ENCODE measurements around the gene TMED7.
"Not testable (repeated sequence)": the region's sequence is repeated elsewhere in the genome, so short reads cannot be mapped to it uniquely, and the experiment has no call there.

Gene TMED7

DNA sequence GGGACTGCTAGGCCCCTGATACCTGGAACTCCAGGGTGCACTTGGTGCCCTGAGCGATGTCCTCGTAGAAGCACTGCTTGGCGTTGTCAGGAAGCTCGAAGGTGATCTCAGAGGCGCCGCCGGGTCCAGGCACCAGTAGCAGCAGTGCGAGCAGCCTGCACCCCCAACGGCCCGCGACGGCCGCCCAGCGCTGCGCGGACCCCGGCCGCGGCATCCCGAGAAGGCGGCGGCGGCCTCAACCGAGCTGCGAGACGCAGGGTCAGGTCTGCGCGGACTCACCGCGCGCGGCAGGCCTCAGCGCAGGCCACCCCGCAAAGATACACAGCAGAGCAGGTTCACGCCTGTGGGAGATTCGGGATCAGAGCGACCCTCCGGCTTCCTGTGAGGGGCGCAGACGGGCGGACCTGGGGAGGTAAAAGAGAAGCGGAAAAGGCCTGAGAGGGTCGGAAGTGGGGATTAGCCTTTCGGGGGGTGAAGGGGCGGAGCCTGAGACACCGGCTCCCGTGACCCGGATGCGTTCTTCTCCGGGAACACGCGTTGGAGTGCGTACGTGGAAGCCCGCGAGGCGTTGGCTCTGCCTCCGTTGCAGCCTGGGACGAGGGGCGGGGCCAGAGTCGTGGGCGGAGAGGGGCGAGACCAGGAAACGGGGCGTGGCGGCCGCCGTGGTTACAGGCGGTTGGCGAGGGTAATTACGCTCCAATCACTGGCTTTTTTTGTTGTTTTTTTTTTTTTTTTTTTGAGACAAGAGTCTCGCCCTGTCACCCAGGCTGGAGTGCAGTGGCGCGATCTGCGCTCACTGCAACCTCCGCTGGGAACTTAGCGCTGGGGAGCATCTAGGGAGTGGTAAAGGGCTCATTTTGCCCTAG is at the start of gene TMED7:
TSS of gene TMED7 (minus strand) at position 458 of the 866 bp plus-strand sequence. CDS start at position 214, 244 bp downstream.
- peak; percentile 99 for DNase-seq

DNA sequence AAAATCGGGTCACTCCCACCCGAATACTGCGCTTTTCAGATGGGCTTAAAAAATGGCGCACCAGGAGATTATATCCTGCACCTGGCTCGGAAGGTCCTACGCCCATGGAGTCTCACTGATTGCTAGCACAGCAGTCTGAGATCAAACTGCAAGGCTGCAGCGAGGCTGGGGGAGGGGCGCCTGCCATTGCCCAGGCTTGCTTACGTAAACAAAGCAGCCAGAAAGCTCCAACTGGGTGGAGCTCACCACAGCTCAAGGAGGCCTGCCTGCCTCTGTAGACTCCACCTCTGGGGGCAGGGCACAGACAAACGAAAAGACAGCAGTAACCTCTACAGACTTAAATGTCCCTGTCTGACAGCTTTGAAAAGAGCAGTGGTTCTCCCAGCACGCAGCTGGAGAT is 48.9 kb upstream of the TMED7 start:
- not testable (repeated sequence) for DNase-seq

DNA sequence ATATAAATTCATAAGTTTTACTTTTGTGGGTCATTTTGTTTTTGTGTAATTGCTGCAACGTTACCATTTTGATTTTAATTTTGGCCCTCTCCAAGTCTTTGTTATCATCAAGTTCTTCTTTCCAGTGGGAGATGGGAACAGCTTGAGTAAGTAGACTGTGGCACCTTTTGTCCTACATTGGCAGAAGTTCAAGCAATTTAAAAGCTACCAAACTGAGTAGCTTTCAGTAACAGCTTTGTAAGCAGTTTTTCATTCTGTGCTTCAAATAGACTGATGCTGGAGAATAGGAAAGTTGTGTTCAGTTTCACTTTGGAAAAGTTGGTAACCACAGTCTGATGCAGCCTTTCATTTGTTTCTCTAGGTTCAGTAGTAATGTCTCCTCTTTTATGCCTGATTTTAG is 47.8 kb upstream of the TMED7 start:
- DNase-seq = no peak

DNA sequence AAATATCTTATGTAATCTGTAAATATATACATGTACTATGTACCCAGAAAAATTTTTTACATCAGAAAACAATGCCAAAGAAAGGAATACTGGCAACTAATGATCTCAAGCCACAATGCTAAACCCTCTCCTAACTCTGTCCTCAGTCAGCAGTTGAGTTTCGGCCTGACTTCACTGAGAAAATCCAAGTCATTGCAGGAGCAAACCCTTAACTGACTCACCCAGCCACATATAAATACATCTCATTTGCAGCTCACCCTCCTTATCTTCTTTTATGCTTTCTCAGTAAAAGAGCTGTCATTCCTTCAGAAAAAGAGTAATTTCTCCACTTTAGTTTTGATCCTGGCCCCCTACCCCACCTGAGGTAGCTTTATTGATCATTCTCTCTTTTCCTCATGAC is 46.1 kb upstream of the TMED7 start:
- DNase-seq = no peak

DNA sequence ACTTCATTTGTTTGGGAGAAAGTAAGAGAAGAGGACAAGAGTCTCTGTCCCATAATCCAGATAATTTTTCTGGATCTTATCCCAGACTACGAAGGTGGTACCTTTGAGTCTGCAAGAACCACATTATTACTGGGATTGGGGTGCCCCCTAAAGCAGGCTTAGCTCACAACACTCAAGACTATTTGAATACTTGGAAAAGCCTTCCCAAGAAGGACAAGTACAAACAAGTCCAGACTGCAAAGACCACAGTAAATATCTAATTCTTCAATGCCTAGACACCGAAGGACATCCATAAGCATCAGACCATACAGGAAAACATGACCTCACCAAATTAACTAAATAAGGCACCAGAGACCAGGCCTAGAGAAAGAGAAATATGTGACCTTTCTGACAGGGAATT is 40.2 kb upstream of the TMED7 start:
- no peak for DNase-seq

GRCh38 chr5:115661563-115661962 is 35.7 kb upstream of the TMED7 start:
- no peak for DNase-seq

DNA sequence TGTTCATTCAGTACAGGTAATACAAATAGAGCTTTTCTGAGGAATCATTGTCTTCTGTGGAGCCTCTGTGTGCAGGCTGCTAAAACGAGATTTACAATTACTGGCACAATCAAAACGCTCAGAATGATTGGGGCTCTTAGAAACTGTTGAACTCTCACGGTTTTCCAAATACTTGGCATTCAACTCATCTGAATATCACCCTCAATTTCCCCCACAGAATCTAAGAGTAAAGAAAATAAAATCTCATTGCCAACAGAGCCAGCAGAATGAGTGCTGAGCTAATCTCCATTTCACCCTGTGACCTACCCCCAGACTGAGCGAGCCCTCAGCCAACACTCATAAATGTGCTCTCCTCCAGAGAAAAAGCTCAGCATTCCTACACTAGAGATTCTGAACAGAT is 35.3 kb upstream of the TMED7 start:
- DNase-seq = no peak

DNA sequence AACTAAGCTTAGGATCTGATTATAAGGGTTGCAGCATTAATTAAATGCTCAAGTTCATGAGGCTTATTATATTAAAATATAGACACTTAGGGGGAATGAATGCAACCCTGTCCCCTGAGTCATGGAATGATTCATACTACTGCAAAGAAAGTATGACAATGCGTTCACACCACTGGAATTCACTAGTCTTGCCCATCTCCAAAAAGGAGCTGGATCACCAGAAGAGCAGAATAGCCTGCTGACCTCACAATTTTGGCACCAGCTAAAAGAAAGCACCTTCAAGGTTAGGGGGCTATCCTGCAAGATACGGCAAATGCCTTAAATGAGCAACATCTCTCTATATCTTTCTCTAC is 32.0 kb upstream of the TMED7 start:
- no peak for DNase-seq

DNA sequence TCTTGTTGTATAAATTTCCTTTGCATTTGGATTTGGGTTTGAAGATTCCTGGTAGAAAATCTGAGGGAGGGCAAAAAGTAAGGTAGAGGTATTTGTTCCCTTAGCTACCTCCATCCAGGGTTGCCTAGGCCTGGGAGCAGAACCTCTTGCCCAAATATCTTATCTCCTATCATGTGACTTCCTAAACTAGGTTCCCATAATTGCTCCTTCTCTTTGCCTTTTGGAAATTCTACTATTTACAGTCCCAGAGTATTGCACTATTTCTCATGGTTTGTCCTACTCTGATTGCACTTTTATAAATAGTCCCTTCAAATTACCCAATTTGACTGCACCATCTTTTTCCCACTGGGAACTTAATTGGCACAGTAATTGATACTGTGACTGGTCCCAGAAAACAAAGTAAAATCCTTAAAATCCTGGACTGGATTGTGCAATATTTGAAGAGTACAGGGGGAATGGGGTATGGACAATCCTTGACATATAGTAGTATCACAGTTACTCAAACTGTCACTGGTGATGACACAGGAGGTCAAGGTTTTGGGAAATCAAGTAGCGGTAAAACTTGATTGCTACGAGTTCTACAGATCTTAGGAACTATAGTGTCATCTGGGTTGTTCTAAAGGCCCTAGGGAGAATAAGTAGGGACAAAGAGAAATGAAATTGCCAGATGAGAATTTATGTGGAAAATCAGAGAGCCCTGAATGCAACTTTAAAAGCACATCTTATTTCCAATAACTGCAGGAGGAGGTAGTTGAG is 31.5 kb upstream of the TMED7 start:
- no peak for DNase-seq

- DNase-seq = no peak
Observed at GRCh38 chr5:115656404-115656803, 30.6 kb upstream of the TMED7 start.

DNA sequence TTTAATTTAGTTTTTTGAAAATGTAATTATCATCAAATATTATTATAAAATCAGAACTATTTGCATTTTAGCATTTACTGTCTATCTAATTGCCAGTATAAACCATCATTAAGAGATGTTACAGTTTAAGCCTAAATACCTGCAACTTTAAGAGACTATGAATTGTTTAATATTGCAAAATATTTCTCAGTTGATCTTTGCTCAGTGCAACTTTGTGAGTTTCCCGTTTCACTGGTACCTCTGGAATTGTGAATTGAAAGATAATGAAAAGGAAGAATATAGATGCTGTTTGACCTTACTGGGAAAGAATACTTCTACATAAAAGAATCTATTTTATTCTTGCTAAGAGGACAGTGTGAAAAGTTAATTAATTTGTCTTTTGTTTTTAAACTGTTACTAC is 30.2 kb upstream of the TMED7 start:
- no peak for DNase-seq

DNA sequence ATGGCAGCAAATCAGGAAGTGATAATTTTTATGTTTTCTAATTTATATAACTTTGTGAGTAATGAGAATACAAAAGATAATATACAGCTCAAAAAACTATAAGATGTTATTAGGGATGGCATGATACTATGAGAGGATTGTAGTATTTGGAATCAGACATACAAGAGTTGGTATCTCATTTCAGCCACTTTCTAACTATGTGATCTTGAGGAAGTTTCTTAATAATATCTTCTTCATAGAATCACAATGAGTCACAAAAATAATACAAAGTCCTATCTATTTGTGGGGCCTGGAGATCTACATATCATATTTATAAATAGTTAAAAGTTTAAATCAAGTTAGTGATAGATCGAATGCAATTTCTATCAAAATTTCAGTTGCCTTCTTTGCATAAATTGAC is 23.7 kb upstream of the TMED7 start:
- DNase-seq = no peak

- no peak for DNase-seq
Observed at GRCh38 chr5:115648056-115648455, 22.2 kb upstream of the TMED7 start.

DNA sequence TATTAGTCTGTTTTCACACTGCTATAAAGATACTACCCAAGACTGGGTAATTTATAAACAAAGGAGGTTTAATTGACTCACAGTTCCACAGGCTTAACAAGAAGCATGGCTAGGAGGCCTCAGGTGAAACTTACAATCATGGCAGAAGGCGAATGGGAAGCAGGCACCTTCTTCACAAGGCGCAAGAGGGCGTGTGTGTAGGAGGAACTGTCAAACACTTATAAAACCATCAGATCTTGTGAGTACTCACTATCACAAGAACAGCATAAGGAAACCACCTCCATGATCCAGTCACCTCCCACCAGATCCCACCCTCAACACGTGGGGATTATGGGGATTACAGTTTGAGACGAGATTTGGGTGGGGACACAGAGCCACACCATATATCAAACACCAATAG is 19.6 kb upstream of the TMED7 start:
- DNase-seq = not testable (repeated sequence)

DNA sequence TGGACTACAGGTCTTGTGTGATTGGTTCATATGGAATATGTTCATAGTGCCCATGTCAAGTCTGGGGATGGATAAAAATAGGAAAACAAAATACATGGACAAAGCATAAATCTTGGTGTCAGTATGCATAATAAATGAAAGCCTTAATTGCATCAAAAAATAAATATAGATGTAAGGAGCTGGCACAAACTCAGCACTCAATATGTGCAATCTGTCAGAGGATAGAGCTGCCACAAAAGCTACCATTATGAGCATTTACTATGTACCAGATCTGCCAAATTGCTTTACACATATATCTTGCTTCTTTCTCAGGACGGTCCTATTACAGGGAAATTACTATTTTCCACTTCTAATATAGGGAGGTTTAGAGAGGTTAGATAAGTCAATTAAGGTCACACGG is 18.2 kb upstream of the TMED7 start:
- no peak for DNase-seq

GRCh38 chr5:115641948-115642347 is 16.1 kb upstream of the TMED7 start:
- no peak for DNase-seq

DNA sequence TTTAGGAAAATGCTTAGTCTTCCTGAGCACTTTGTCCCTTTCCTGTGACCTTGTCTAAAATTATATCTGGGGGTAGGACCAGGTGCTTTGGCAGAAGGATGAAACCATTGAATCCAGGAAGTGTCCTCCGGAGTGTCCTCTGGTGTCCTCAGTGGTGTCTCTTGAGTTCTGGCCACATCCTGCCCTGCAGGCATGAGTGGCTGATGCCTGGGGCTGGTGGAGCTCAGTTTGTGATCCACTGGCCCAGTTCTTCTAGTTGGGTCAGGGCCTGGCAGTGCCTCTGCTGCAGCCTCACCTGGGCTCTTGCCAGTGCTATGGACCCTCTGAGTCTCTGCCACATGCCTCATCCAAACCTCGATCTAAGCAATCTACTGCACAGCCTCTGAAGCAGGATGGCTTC is 14.4 kb upstream of the TMED7 start:
- DNase-seq = no peak

DNA sequence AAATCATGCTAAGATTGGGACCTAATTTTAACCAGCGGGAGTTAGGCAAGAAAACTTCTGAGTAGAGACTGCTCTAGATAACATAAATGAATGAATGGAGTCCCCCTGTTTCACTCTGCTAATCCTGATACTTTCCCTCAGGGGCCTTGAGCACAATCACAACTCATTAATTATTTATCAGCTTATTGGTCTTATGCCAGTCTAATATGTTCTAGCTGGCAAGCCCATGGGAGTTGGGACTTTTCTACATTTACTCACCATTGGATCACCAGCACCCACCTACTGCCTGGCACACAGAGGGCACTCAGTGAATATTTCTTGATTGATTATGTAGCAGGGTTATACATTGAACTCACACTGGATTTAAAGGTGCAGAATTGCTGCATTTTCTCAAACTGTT is 13.5 kb upstream of the TMED7 start:
- DNase-seq = no peak

DNA sequence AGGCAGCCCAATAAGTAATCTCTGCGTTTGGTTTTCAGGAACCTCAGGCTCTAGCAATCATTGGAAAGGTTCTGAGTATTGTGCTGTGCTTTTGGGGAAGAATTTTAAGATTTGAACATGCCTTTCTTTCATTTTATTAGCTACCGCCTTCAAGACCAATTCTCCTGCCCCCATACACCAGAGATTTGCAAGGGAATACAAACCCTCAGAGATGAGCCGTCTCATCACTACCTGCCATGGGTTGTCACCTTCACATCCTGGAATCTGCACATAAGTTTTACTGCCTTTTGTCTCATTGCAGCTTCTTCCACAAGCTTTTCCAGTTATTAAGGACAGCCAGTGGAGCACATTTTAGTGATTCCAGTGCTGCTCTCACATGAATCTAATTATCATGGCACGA is 11.7 kb upstream of the TMED7 start:
- DNase-seq = no peak

DNA sequence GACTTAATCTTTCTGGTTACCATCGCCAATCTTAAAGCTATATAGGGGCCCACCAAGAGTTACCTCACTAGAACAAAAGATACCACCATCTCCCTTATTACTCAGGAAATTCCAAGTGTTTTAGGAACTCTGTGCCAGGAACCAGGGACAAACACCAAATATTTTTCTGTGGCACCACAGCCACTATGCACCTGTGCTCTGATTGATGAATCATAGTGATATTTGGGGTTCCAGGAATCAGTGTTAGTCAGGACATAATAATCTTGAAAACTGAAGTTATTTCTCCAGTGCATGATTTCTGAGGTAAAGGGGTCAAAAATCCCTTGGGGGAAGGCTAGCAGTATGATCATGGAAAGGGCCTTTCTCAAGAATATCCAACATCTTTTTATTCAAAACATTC is 10.2 kb upstream of the TMED7 start:
- no peak for DNase-seq

DNA sequence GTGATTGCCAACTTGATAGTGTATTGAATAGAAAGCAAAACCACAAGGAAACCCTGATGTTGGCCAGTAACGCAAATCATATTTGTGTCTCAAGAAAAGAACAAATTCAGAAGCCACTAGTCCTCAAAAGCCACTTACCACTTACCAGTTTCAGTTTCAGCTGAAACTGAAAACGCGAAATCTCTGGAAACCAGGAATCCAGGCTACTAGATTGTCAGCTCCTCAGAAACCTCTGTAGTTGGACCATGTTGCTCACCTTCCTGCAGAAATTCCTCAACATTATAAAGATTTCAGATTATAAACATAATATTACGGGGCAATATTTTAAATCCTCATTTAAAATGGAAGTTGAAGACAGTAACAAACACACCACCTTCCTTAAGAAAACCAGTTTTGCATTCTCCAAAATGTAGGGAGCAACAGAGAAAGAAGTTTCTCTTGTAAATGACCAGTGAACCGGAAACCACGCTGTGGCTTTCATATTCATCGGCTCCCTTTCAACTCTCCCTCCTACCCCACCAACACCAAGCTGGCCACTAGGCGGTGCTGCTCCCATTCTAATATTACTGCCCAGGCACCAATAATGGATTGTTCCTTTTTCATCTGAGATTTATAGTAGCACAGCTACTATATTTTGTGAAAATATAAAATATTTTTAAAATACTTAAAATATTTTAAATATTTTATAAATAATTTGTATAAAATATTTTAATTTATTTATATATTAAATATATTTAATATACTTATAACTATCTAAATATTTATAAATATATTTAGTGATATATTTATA is 8.7 kb upstream of the TMED7 start:
- peak; percentile 66 for DNase-seq

DNA sequence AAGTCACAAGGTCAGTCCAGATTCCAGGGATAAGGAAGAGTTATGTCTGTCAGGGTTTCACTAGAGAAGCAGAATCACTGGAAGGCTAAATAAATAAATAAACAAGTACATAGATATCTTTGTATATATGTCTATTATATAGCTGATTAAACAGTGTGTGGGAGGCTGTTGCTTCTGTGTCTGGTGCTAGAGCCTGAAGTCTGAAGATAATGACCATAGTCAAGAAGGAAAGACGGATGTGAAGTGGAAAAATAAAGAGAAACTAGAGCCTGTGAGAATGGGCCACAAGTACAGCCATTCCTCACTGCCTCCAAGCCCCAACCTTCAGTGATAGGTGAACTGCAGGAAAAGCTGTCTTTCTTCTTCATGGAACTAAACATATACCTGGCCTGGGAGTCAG is 4.1 kb upstream of the TMED7 start:
- DNase-seq = no peak

DNA sequence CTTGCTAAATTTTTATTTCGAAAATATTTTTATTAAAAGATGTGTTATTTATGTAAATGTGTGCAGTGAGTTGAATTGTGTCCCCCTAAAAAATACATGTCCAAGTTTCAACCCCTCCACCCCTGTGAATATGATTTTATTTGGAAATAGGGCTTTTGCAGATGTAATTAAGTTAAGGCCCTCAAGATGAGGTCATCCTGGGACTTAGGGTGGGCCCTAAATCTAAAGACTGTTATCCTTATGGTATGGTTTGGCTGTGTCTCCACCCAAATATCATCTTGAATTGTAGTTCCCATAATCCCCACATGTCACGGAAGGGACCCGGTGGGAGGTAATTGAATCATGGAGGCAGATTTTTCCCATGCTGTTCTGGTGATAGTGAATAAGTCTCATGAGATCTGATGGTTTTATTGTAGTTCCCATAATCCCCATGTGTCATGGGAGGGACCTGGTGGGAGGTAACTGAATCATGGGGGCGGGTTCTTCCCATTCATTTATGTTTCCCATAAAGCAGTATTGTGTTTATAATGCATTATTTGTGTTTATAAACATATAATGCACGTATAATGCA is 1.5 kb upstream of the TMED7 start:
- no peak for DNase-seq

All from activated CD4-positive, alpha-beta T cell treated with anti-CD3 and anti-CD28 coated beads for 1 hour (primary cell).